Middle frontal gyrus (tissue), 1 donor: Measurements from ENCODE around the gene NXPH2.
"Not testable (repeated sequence)": the region's sequence is repeated elsewhere in the genome, so short reads cannot be mapped to it uniquely, and the experiment has no call there.

Experiments used
- DNase-seq: peaks from one replicate; pipeline ENCODE4 v3.0.0-alpha.2; 2015; ENCODE audit warnings: low spot score; ENCODE audit errors: extremely low spot score

The NXPH2 gene

GRCh38 chr2:138757384-138757783, 22.8 kb downstream of the NXPH2 start:
- DNase-seq: no peak

- no peak for DNase-seq
Observed at GRCh38 chr2:138752197-138752956, 27.8 kb downstream of the NXPH2 start.

- DNase-seq: no peak
Observed at GRCh38 chr2:138744713-138745112, 35.5 kb downstream of the NXPH2 start.

GRCh38 chr2:138742441-138743057, 37.6 kb downstream of the NXPH2 start:
- no peak for DNase-seq

- no peak for DNase-seq
Observed at GRCh38 chr2:138741851-138742250, 38.3 kb downstream of the NXPH2 start.

GRCh38 chr2:138737009-138737554, 43.1 kb downstream of the NXPH2 start:
- DNase-seq: not testable (repeated sequence)

- DNase-seq: no peak
Observed at GRCh38 chr2:138732651-138733050, 47.5 kb downstream of the NXPH2 start.

- no peak for DNase-seq
Observed at GRCh38 chr2:138730497-138731030, 49.6 kb downstream of the NXPH2 start.

- DNase-seq: no peak
Observed at GRCh38 chr2:138727956-138728355, 52.2 kb downstream of the NXPH2 start.

- DNase-seq: no peak
Observed at GRCh38 chr2:138726681-138727080, 53.5 kb downstream of the NXPH2 start.

DNA sequence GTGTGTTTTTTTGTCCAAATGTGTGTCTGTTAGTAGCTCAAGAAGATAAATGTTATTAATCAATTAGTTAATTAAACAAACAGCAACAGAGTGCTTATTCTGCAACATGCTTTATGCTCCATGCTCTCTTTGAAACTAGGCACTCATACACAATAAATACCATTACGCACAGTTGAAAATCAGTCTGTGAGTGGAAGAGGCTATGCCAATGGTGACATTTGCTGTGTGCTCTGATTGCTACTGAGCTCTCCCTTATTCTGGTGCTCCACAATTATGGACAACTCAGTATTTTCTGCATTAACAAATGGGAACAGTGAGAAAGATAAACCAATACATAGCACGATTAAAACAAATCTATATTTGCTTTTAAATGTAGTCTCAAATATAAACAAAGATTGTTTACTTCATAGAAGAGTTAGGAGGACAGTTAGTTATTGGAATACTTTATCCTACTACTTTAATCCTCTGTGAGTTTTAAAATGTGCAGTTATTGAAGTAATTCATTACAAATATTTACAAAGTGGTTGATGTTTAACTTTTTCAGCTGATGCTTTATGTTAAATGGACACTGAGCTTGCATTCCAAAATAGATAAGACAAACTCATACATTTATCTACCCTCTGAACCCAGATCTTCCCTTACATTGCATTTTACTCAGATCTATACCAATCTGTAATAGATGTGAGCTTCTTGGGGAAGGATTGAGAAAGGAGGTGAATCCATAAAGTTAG, 55.3 kb downstream of the NXPH2 start:
- no peak for DNase-seq

GRCh38 chr2:138724327-138724726, 55.9 kb downstream of the NXPH2 start:
- DNase-seq: no peak

DNA sequence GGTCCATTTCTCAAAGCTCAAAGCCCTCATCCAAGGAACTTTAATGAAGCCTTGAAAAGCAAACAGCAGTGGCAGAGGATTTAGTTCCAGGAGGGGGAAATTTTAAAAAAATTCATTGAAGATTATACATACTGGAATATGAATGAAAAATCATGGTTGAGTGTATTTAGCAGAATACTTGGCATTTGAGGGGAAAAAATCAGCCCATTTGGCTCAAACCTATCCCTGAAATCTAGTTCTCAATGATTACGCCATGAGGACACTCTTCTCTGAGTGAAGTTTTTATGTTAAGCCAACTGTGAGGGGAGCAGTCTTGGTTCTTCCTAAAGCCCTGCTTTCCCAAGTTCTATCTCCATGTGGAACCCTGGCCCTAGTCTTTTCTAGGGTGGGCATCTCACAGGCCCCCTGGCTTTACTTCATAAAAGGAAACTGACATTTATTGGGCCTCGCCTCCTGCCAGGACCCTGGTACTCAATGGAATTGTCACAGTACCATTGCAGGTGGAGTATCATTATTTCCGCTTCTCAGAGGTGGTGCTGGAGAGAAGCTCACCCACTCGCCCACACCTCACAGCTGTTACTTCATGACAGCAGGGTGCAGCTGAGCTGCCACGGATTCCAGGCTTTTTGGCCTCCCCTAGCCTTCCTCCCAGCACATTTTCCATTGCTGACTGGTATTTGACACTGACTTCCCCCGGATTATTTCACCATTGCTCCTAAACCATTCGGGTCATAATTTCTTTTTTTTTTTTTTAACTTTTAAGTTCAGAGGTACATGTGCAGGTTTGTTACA, 56.8 kb downstream of the NXPH2 start:
- DNase-seq: no peak

DNA sequence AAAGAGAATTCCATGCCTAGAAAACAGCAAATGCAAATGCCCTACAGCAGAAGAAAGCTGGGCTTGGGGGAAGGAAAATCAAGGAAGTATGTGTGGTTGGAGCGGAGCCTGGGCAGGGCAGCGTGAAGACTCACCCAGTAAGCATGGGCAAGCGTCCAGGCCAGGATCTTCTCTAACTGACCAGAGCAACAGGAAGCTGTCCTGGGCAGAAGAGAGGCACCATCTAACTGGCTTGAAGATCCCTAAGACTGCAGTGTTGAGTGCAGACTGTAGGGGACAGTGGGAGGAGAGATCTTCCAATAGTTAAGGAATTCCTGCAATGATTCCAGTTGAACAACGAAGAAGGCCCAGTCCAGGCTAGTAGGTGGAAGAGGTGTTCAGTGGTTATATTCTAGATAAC, 57.9 kb downstream of the NXPH2 start:
- no peak for DNase-seq

- DNase-seq: no peak
Observed at GRCh38 chr2:138720035-138720838, 60.0 kb downstream of the NXPH2 start.

- DNase-seq: no peak
Observed at GRCh38 chr2:138718405-138718804, 61.8 kb downstream of the NXPH2 start.

- no peak for DNase-seq
Observed at GRCh38 chr2:138716183-138716582, 64.0 kb downstream of the NXPH2 start.

DNA sequence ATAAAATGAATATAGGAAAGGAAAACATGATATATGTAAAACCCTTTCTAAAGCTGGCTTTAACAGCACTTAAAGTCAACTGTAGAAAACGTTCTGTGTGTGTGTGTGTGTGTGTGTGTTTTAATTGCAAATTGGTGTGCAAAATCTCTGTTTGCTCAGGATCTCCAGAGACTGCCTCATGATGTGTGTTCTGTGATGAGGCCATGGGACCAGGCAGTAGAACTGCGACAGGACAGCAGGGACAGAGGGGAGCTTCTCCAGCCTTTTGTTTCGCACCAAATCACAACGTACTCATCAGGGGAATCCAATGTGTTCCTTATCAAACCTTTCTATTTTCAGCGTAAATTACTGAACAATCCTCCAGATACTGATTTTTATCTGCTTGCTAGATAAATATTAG, 66.7 kb downstream of the NXPH2 start:
- no peak for DNase-seq

DNA sequence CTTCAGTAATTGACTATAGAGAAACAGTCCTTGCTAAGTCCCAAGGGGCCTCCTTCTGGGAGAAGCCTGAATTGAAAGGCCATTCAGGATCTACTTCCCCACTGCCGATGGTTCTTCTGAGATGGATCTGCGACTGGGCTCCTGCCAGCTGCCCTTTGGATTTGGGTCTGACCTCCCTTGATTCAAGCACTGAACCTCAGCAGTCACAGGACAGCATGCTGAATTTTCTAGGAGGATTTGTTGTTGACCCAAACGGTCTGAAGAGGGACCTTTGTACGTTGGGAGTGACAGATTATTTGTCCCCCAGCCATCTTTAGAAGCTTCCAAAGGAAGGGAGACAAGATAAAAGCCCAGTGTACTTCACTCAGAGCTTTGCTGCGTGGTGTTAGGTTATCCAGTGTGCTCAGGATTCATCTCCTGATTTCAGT, 67.1 kb downstream of the NXPH2 start:
- DNase-seq: no peak
